H7 (cell line): ENCODE results near the gene SETD6. TPM values are rescaled to one million over a fixed set of nuclear protein-coding genes. Genes with fewer than 3 reads are reported as not detected.
"Not testable (repeated sequence)": the region's sequence is repeated elsewhere in the genome, so short reads cannot be mapped to it uniquely, and the experiment has no call there.

Source experiments
- DNase-seq: peaks from one replicate; pipeline ENCODE4 v3.0.0; 2012
- H3K27me3 ChIP-seq: 2 replicates; pipeline ENCODE4 v1.6.0; 2011; ENCODE audit warnings: mild to moderate bottlenecking, low read length; ENCODE audit not compliant: control insufficient read depth, insufficient read depth
- H3K36me3 ChIP-seq: replicated peaks from 2 replicates; pipeline ENCODE4 v1.5.1; 2011; ENCODE audit warnings: low read length; ENCODE audit not compliant: control insufficient read depth, insufficient read depth
- H3K4me3 ChIP-seq: 2 replicates; pipeline ENCODE4 v1.5.1; 2011; ENCODE audit warnings: low read depth, mild to moderate bottlenecking, control low read depth, low read length, moderate library complexity; ENCODE audit not compliant: insufficient read depth
- total RNA-seq: library from RNA; depleted of rRNA; stranded (reverse); fragments of >200 nt; shearing (Covaris generic); gene quantifications from 2 replicates; pipeline ENCODE4 v1.2.3, GENCODE V29; 2014

The SETD6 gene
- total RNA-seq, 1 experiment from 2014 or later = 39.4 TPM

GRCh38 chr16:58487566-58488351, 27.6 kb upstream of the SETD6 start:
- peak; percentile 97 for DNase-seq
- Histone ChIP-seq H3K27me3 (no peaks in the 10 kb centered on the region), H3K36me3 (no peaks in the 10 kb centered on the region), H3K4me3 (peak overlapping the region; percentile 4; the same call in 1 of the 2 replicates)

- DNase-seq = no peak
- no peaks in the 10 kb centered on the region for H3K36me3 ChIP-seq
- H3K27me3 ChIP-seq = no peaks in the 10 kb centered on the region
- H3K4me3 ChIP-seq = no peak overlapping the region
Measured at GRCh38 chr16:58488531-58488930, 26.8 kb upstream of the SETD6 start.

DNA sequence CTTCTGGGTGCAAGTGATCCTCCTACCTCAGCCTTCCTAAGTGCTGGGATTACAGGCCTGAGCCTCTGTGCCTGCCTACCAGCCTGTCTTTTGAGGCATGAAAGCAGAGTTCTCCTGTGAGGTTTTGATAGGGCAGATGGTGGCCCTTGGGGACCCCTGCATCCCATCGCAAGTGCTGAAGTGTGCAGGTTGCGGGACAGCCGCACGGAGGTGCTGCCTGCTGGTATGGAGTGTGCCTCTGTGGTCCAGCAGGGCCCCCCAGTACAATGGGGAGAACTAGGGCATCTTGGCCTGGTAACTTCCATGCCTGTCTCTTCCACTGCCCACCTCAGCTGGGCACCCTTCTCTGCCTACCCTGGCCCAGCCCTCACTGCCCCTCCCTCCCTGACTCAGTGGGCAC, 25.3 kb upstream of the SETD6 start:
- Histone ChIP-seq H3K27me3 (no peaks in the 10 kb centered on the region), H3K36me3 (no peaks in the 10 kb centered on the region), H3K4me3 (no peak overlapping the region)
- no peak for DNase-seq

- not testable (repeated sequence) for H3K36me3 ChIP-seq, H3K27me3 ChIP-seq
Measured at GRCh38 chr16:58490539-58490938, 24.8 kb upstream of the SETD6 start.

DNA sequence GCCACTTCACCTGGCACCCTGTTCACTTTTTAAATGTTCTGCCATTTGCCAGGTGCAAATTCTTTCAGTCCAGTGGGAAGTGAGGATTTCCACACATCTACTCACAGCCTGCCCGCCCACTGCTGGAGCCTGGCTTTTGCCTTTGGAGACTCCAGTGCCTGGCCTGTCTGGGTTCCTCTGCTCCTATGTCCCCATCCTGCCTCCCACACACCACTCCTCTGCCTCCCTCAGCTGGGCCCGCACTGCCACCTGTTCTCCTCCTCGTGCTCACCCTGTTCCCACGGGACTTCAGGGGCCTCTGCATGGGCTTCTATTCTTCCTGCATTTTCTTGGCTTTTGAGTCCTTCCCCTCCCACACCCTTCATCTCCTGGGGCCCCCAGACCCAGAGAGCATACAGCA, 23.3 kb upstream of the SETD6 start:
- Histone ChIP-seq H3K27me3 (no peaks in the 10 kb centered on the region), H3K4me3 (no peak overlapping the region), H3K36me3 (no peaks in the 10 kb centered on the region)
- DNase-seq = no peak

More at GRCh38 chr16:58490539-58490938, 24.8 kb upstream of the SETD6 start:
- H3K4me3 ChIP-seq, DNase-seq: not testable (repeated sequence)

DNA sequence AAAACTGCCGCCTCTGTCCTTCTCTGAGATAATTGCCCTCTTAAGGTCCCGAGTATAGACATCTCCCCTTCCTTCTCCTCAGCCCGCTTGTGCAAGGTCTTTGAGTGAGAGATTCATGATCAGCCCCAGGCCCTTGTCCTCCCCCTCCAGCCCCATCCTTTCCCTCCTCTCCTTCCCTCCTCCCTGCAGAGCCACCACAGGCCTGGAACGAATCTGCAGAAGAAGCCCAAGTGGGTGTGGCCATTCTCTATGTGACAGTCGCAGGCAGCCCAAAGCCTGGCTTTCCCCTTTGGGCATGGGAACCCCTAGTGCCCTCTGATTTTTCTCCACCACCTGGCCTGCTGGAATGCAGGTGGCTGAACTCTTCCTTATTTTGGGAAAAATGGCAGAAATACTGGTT, 22.6 kb upstream of the SETD6 start:
- Histone ChIP-seq H3K36me3 (no peaks in the 10 kb centered on the region), H3K27me3 (no peaks in the 10 kb centered on the region), H3K4me3 (no peak overlapping the region)
- DNase-seq = no peak

- Histone ChIP-seq H3K27me3 (no peaks in the 10 kb centered on the region), H3K36me3 (no peaks in the 10 kb centered on the region), H3K4me3 (no peak overlapping the region)
- no peak for DNase-seq
Measured at GRCh38 chr16:58493756-58494431, 21.4 kb upstream of the SETD6 start.

- no peaks in the 10 kb centered on the region for H3K36me3 ChIP-seq
- DNase-seq = peak; percentile 97
- H3K27me3 ChIP-seq = peaks cover 1% of the 10 kb centered on the region; the same call in 1 of the 2 replicates
- no peak overlapping the region for H3K4me3 ChIP-seq
Measured at GRCh38 chr16:58494981-58495520, 20.3 kb upstream of the SETD6 start.

GRCh38 chr16:58495521-58496331, 19.6 kb upstream of the SETD6 start:
- no peak overlapping the region for H3K4me3 ChIP-seq
- peaks cover 8% of the 10 kb centered on the region; the same call in 1 of the 2 replicates for H3K27me3 ChIP-seq
- no peaks in the 10 kb centered on the region for H3K36me3 ChIP-seq
- DNase-seq = peak; percentile 80

DNA sequence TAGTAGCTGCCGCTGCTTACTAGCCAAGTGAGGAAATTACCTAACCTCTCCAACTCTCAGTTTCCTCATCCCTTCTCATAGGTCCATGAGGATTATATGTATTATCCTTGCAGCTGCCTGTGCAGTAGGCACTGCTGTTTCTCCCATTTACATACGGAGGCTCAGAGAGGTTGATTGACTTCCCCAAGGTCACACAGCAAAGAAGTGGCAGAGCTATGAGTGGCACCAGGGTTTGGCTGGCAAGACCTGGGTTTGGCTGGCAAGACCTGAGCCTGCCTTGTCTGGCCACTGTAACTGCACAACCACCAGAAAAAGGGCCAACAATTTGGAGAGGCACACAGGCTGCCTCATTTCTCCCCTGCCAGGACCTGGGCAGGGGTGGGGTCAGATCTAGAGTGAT, 17.8 kb upstream of the SETD6 start:
- H3K36me3 ChIP-seq = no peaks in the 10 kb centered on the region
- no peak overlapping the region for H3K4me3 ChIP-seq
- peaks cover 10% of the 10 kb centered on the region; the same call in 1 of the 2 replicates for H3K27me3 ChIP-seq
- no peak for DNase-seq

GRCh38 chr16:58497935-58498334, 17.4 kb upstream of the SETD6 start:
- Histone ChIP-seq H3K36me3 (no peaks in the 10 kb centered on the region), H3K27me3 (peaks cover 10% of the 10 kb centered on the region; the same call in 1 of the 2 replicates), H3K4me3 (no peak overlapping the region)
- DNase-seq = no peak

DNA sequence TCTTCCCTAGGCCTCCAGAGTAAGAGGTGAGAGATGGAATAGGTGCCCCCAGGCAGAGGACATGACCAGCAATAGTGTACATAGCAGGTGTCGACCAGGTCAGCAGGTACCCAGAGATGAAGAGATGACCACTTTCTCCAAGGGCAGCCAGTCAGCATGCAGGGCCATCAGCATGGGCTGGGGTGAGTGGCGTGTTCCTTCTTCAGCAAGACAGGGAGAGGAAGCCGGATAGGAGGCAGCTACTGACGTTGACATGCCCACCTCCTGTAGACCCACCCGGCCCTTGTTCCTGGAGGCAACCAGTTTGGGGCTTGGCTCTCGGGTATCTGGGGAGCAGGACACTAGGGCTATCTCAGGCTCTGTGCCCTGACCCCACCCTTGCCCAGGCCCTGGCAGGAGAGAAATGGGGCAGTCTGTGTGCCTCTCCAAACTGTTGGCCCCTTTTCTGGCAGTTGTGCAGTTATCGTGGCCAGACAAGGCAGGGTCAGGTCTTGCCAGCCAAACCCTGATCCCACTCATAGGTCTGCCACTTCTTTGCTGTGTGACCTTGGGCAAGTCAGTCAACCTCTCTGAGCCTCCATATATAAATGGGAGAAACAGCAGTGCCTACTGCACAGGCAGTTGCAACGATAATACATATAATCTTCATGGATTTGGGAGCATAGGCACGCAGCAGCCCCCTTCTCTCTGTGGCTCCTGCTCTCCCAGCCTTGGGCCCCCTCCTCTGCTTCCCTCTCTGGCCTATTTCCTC, 16.8 kb upstream of the SETD6 start:
- Histone ChIP-seq H3K4me3 (no peak overlapping the region), H3K27me3 (peaks cover 10% of the 10 kb centered on the region; the same call in 1 of the 2 replicates), H3K36me3 (no peaks in the 10 kb centered on the region)
- no peak for DNase-seq

- no peaks in the 10 kb centered on the region for H3K36me3 ChIP-seq
Measured at GRCh38 chr16:58499092-58499511, 16.2 kb upstream of the SETD6 start.

More at GRCh38 chr16:58499092-58499511, 16.2 kb upstream of the SETD6 start:
- peaks cover 10% of the 10 kb centered on the region; the same call in 1 of the 2 replicates for H3K27me3 ChIP-seq
- DNase-seq = no peak
- H3K4me3 ChIP-seq = no peak overlapping the region
